Epidermal melanocyte (primary cell): ENCODE results near the gene RBM3.
"Not testable (repeated sequence)": the region's sequence is repeated elsewhere in the genome, so short reads cannot be mapped to it uniquely, and the experiment has no call there.

Experiments used
- DNase-seq: peaks from one replicate; pipeline ENCODE4 v3.0.0; 2011; ENCODE audit warnings: low spot score; ENCODE audit not compliant: insufficient read length

Gene RBM3

DNA sequence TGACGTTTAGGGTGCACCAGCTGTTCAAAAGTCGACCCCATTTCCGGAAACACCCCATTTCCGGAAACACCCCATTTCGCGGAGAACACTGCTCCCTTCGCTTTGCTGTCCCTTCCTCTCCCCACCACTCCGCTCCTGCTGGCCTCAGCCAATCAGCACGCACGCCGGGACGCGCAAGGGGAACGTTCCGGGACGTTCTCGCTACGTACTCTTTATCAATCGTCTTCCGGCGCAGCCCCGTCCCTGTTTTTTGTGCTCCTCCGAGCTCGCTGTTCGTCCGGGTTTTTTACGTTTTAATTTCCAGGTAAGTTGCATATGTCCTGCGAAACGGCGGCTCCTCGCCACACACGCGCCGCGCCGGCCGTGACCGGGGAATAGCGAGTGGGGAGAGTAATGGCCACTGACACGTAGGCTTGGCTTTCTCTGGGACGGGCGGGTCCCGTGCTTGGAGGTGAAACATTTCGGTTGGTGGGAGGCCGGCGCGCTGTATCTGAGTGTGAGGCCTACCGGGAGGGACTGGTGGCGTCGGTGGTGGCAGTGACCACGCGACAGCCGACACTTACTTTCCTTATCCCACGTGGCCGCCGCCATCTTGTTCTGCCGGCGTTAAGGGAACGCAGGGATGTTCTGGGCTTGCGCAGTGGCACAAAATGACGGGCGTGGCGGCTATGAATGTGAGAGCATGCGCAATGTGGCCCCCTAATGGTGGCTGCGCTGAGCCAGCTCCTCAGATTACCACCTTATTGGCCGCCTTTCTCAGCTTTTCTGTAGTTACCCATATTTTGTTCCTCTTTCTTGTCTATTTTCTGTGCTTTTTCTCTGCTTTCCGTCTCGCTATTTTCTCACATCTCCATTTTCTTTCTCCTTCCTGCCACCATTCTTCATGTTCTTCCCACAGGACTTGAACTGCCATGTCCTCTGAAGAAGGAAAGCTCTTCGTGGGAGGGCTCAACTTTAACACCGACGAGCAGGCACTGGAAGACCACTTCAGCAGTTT lies at the start of gene RBM3:
Gene RBM3, plus strand, starts transcription at position 215 of the 997 bp plus-strand sequence. Its CDS starts 697 bp downstream, at position 912.
- peak; percentile 70 for DNase-seq

DNA sequence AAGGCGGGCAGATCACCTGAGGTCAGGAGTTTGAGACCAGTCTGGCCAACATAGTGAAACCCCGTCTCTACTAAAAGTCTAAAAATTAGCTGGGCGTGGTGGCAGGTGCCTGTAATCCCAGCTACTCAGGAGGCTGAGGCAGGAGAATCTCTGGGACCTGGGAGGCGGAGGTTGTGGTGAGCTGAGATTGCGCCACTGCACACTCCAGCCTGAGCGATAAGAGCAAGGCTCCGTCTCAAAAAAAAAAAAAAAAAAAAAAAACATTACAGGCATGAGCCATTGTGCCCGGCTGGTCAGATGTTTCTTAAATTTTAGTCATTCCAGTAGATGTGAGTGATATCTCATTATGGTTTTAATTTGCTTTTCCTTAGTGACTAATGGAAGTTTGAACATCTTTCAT lies 48.4 kb upstream of the RBM3 start:
- DNase-seq: not testable (repeated sequence)

DNA sequence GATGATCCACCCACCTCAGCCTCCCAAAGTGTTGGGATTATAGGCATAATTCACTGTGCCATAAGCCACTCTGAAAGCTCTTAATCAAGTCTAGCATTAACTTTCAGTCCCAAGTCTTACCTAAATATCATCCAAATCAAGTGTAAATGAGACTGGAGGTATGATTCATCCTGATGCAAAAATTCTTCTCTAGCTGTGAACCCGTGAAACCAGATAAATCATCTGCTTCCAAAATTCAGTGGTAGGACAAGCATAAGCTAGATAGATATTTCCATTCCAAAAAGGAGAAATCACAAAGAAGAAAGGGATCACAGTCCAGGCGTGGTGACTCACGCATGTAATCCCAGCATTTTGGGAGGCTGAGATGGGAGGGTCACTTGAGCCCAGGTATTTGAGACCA lies 43.5 kb upstream of the RBM3 start:
- DNase-seq: no peak

DNA sequence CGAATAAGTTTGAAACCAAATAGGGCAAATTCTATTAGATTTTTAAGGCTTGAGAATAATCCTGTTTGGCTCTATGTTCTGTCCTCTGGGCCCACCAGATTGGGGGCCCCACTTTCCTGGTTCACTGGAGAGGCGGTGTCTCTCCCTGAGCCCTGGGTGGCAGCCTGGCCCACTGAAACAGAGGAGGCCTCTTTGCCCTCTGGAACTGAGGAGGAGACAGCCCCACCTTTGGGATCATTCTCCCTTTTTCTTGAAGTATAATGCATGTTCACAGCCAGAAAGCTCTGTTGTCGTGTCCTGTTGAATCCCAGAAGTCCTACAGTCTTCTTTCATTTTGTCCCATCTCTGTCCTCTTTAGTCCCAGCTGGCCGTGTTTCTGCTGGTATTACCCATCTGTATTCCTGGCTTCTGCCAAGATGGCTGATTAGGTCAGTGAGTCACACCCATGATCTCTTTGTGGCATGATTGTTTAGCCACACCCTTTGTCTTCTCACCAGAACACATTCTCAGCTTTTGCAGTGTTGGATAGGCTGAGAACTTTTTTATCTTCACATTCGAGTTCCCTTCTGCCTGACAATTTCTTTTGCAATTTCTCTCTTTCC lies 42.8 kb upstream of the RBM3 start:
- no peak for DNase-seq

DNA sequence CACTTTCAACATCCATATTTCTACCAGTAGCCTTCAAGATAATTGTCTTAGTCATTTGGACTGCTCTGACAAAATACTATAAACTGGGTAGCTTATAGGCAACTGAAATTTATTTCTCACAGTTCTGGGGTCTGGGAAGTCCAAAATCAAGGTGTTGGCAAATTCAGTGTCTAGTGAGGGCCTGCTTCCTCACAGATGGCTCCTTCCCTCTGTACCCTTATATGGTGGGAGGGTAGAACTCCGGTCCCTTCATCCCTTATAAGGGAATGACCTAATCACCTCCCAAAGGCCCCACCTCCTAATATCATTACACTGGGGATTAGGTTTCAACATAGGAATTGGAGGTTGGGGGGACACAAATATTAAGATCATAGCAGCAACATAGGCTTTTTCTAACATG lies 42.1 kb upstream of the RBM3 start:
- DNase-seq: no peak

DNA sequence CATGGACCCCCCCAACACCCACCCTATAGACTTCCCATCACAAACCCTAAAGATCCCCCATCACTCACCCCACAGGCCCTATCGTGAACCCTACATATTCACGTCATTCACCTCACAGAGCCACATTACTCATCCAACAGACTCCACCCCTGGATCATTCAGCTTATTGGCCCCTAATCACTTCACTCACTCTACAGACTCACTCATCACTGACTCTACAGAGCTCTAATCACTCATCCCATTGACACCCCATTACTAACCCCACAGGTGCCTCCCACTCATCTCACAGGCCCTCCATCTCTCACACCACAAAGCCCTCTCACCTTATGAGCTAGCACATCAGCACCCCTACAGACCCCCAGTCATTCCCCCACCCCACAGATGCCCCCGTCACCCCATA lies 41.1 kb upstream of the RBM3 start:
- DNase-seq: no peak

DNA sequence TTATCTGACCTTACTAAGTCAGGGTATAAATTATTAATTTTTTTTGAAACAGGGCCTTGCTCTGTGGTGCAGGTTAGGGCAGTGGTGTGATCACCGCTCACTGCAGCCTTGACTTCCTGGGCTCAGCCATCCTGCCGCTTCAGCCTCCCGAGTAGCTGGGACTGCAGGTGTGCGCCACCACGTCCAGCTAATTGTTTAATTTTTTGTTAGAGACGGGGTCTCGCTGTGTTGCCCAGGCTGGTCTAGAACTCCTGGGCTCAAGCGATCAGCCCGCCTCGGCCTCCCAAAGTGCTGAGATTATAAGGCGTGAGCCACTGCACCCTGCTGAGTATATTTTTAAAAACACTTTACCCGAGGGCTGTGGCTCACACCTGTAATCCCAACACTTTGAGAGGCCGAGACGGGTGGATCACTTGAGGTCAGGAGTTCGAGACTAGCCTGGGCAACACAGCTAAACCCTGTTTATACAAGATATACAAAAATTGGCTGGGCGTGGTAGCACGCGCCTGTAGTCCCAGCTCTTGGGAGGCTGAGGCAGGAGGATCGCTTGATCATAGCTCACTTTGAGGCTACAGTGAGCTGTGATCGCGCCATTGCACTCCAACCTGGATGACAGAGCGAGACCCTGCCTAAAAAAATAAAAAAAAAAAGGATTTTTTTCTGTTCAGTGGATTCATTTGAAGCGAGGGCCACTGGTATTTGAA lies 35.5 kb upstream of the RBM3 start:
- no peak for DNase-seq

DNA sequence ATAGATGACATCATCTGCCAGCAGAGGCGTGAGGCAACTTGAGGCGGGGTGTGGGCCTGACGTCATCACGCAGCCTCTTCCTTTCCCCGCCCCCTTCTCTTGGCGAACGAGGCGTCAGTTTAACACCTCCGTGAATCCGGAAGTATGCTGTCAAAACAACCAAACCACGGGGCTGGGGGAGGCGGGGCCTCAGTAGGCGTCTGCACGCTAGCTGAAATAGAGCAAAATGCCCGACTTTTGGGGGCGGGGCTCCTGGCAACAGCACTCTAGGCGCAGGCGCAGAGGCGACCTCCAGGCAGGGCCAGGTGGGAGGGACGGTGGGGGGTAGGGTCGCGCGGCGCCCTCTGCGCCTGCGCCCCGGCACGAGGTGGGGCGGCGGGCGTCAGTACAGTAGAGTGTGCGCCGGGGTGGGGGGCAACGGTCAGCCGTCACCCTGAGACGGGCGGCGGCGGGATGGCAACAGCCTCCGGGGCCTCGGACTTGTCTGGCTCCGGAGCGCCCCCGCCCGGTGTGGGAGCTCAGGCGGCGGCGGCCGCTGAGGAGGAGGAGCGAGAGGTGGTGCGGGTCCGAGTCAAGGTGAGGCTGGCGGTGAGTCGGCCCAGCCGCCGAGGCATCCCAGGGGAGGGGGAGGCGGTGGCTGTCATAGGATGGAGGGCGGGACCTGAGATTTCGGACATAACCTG lies 34.8 kb upstream of the RBM3 start, which contains the start of gene TBC1D25:
Gene TBC1D25, plus strand, starts transcription at position 370 of the 683 bp plus-strand sequence. Its CDS starts 84 bp downstream, at position 454.
- DNase-seq: peak; percentile 77

DNA sequence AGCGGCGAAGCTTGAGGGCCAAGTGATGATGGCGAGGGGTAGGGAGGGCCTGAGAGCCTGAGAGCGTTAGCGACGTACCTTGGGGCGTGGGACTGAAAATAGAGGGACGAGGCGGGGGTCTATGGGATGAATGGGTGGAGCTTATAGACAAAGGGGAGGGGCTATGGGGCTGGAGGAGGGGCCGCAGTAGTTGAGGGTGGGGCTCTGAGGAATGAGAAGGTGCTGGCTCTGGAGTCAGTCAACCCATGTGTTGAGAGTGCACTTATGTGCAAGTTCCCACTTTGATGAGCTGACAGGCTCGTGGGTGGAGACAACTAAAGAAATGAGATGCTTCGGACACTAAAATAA lies 34.3 kb upstream of the RBM3 start:
- no peak for DNase-seq

DNA sequence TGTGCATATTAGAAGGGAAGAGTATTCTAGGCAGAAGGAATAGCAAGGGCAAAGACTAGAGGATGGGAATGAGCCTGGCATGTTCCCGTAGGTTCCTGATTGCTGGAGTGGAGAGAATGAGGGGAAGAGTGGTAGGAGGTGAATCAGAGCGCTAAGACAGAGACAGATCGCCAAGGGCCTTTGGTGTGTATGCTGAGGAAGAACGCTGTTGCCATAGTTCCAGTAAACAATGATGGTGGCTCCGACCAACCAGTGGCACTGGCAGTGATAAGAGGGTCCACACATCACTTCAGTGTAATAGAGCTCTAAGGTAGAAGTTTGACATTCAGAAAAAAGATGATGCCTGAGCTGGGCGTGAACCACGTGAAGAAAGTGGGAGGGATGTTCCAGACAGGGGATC lies 33.8 kb upstream of the RBM3 start:
- DNase-seq: no peak

DNA sequence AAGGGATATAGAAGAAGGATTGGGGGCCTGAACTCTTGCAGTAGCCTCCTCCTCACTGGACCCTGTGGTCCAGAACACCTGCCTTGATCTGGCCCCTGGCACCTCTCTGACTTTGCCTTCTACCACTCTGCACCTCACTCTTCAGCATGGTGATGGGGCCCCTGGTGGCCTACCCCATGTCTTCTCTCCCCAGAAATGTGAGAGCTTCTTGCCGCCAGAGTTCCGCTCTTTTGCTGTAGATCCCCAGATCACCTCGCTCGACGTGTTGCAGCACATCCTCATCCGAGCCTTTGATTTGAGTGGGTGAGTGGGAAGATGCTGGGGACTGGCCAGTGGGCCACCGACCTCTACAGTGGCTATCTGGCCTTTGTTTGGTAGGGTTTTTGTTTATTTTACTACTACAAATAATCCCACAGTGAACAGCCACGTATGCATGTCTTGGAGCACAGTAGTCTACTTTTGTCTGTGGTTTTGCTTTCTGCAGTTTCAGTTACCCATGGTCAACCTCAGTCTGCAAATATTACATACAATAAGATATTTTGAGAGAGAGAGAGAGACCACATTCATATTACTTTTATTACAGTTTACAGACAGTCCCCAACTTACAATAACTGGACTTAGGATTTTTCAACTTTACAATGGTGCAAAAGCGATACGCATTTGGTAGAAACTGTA lies 33.0 kb upstream of the RBM3 start:
- DNase-seq: no peak

DNA sequence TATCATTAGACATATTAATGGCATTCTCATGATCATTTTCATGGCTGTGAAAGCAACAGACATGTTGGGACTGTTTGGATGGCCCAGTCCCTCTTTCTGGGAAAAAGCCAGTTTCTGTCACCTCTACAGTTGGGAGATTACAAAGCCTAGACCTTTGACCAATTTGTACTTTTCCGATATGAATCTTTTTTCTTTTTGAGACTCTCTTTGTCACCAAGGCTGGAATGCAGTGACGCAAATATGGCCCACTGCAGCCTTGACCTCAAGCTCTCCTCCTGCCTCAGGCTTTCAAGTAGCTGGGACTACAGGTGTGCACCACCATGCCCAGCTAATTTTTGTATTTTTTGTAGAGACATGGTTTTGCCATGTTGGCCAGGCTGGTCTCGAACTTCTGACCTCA lies 25.4 kb upstream of the RBM3 start:
- DNase-seq: no peak

DNA sequence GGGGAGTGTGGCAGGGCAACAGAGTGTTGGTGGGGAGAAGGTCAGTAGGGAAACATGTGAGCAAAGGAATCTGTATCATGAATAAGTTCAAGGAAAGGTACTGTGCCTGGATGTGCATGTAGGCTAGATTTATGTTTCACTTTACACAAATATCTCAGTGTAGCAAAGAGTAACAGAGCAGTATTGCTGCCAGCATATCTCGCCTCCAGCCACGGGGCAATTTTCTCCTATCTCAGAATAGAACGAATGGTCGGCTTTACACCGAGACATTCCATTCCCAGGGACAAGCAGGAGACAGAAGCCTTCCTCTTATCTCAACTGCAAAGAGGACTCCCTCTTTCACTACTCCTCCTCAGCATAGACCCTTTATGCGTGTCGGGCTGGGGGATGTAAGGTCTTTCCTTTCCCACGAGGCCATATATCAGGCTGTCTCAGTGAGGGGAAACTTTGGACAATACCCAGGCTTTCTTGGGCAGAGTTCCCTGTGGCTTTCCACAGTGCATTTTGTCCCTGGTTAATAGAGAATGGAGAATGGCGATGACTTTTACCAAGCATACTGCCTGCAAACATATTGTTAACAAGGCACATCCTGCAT lies 18.5 kb upstream of the RBM3 start:
- DNase-seq: not testable (repeated sequence)

DNA sequence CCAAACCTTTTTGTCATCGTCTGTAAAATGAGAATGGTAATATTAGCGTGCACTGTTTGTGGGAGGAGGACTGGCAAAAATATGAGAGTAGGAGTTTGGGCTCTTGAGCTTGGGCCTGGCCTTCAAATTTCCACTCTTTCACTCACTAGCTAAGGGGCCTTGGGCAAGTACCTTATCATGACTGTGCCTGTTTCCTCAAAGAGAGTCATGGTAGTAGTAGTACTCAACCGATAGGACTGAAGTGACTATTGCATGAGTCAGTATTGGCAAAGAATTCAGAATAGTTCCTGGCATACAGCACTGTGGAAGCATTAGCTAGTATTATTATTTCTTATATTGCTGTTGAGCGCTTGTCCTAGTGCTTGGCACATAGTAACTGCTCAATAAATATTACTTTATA lies 16.0 kb upstream of the RBM3 start:
- DNase-seq: no peak

DNA sequence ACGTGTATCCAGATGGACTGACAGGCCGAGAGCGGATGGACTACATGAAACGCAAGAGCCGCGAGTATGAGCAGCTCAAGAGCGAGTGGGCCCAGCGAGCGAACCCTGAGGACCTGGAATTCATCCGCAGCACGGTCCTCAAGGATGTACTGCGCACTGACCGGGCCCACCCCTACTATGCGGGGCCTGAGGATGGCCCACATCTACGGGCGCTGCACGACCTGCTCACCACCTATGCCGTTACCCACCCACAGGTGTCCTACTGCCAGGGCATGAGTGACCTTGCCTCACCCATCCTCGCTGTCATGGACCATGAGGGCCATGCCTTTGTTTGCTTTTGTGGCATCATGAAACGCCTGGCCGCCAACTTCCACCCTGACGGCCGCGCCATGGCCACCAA lies 14.6 kb upstream of the RBM3 start:
- DNase-seq: no peak

DNA sequence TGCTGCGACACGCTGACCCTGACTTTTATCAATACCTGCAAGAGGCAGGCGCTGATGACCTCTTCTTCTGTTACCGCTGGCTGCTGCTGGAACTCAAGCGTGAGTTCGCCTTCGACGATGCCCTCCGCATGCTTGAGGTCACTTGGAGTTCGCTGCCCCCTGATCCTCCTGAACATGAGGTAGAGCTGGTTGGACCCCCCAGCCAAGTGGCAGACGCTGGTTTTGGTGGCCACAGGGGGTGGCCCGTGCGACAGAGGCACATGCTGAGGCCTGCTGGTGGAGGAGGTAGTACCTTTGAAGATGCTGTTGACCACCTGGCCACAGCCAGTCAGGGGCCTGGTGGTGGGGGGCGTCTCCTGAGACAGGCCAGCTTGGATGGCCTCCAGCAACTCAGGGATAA lies 14.2 kb upstream of the RBM3 start:
- no peak for DNase-seq

DNA sequence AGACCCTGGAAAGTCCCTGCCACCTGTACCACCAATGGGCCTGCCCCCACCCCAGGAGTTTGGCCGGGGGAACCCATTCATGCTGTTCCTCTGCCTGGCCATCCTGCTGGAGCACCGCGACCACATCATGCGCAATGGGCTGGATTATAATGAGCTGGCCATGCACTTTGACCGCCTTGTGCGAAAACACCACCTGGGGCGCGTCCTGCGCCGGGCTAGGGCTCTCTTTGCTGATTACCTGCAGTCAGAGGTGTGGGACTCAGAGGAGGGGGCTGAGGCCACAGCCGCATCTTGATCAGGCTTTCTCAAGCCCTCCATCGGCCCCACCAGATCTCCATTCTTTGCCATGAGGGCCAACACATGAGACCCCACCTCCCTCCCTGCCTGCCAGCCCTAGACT lies 13.6 kb upstream of the RBM3 start:
- no peak for DNase-seq

DNA sequence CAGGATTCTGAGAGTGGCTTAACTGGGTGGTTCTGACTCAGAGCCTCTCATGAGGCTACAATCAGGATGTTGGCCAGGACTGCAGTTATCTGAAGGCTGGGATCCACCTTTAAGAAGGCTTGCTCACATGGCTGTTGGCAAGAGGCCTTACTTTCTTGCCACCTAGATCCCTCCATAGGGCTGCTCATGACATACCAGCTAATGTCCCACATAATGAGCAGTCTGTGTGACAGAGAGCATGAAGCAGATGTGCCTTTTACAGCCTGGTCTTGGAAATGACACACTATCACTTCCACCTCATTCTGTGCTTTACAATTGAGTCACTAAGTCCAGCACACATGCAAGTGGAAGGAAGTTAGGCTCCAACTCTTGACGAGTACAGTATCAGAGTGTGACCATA lies 4.3 kb upstream of the RBM3 start:
- DNase-seq: no peak

DNA sequence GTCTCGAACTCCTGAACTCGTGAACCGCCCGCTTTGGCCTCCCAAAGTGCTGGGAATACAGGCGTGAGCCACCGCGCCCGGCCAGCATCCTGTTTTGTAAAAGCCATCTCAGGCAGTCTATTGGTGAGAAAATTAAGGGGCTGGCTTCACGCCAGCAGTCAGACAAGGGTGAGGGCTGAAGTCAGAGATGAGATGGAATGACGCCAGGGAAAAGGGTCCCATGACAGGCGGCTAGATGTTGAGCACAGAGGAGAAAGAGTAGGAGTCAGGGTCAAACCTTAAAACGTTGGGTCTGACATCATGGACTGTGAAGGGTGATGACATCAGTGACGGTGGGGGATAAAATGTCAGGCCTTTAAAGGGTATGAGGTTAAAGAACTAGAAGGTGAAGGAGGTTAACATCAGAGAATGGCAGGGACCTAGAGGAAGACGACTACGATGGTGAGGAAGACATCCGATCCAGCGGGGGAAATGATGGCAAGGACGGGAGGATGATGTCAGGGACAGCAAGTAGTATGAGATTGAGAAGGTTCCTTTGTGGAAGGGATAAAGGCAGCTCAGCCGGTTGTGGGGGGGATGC lies 504 bp upstream of the RBM3 start:
- DNase-seq: no peak

DNA sequence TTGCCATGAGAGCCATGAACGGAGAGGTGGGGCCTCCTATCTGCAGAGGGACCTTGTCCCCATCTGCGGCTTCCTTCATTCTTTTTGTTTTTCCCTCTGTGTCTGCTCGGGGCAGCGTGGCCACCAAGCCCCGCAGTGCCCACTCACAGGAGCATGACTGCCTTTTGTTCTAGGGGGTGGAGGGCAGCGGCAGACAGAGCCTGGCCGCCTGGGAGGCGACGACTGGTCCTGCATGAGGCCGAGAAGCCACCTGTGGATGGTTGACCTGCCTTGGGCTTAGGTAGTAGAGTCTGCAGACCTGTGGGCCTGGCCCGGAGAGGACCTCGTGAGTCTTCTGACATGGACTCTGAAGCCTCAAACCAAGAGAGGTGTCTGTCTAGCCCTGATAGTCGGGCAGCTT lies 1.4 kb downstream of the RBM3 start:
- no peak for DNase-seq
